ENCODE measurements around the gene YWHAE. TPM values are rescaled to one million over a fixed set of nuclear protein-coding genes. Genes with fewer than 3 reads are reported as not detected.

YWHAE gene
- total RNA-seq, 1 experiment from 2014 or later, result 1,404 TPM

DNA sequence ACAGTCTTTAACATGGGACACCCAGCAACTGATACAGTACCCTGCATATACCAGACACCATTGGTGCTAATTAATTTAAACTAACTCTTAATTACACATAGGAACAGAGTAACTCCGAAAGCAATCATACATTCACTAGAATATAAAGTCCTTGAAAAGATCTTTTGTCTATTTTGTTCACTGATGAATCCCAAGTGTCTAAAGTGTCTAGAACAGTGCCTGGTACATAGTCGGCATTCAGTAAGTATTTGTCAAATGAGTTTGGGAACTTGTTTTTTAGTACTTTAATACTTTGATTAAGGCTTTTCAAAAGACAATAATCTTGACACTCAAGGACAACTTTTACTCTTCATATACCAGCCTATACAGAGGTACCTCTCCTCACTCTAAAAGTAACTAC is 13.8 kb downstream of the YWHAE start:
- no TSS peak for BruUV-seq (replicated peaks)
- POLR2A ChIA-PET (ENCODE audit: low non-redundant PET), result no interaction called here
- intact Hi-C loops (cut with micrococcal nuclease; ENCODE audit: unreplicated experiment), result no loop called here
- no peaks in the 10 kb centered on the region for H3K9me3 ChIP-seq (ENCODE audit: low read depth, low read length, poor library complexity, severe bottlenecking)
- no peak overlapping the region for H3K4me3 ChIP-seq (ENCODE audit: low read depth, low read length, poor library complexity, severe bottlenecking)
- H3K4me1 ChIP-seq (ENCODE audit: insufficient read depth, low read length, poor library complexity, severe bottlenecking), result peaks cover 38% of the 10 kb centered on the region
- H3K36me3 ChIP-seq (ENCODE audit: insufficient read depth, low read length, poor library complexity, severe bottlenecking), result peaks cover 9% of the 10 kb centered on the region
- H3K27me3 ChIP-seq (replicated peaks; ENCODE audit: insufficient read depth, low read depth, low read length, poor library complexity), result no peaks in the 10 kb centered on the region
- no peak overlapping the region for H3K27ac ChIP-seq (ENCODE audit: low read depth, low read length, poor library complexity, severe bottlenecking)
- no peak for TF ChIP-seq EZH2 (IDR thresholded peaks at IDR 0.05; ENCODE audit: borderline replicate concordance, low read depth, low read length, poor library complexity, severe bottlenecking)
- TF ChIP-seq, protein P1, sequence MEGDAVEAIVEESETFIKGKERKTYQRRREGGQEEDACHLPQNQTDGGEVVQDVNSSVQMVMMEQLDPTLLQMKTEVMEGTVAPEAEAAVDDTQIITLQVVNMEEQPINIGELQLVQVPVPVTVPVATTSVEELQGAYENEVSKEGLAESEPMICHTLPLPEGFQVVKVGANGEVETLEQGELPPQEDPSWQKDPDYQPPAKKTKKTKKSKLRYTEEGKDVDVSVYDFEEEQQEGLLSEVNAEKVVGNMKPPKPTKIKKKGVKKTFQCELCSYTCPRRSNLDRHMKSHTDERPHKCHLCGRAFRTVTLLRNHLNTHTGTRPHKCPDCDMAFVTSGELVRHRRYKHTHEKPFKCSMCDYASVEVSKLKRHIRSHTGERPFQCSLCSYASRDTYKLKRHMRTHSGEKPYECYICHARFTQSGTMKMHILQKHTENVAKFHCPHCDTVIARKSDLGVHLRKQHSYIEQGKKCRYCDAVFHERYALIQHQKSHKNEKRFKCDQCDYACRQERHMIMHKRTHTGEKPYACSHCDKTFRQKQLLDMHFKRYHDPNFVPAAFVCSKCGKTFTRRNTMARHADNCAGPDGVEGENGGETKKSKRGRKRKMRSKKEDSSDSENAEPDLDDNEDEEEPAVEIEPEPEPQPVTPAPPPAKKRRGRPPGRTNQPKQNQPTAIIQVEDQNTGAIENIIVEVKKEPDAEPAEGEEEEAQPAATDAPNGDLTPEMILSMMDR (conservative IDR thresholded peaks at IDR 0.05; ENCODE audit: low read depth, low read length), result no peak
- CTCF ChIA-PET, result no interaction called here
- no peak for DNase-seq (ENCODE audit: low spot score)

- no peak overlapping the region for H3K4me3 ChIP-seq (ENCODE audit: low read depth, low read length, poor library complexity, severe bottlenecking)
- BruUV-seq (replicated peaks), result no TSS peak
- H3K36me3 ChIP-seq (ENCODE audit: insufficient read depth, low read length, poor library complexity, severe bottlenecking), result peaks cover 9% of the 10 kb centered on the region
- no peaks in the 10 kb centered on the region for H3K27me3 ChIP-seq (replicated peaks; ENCODE audit: insufficient read depth, low read depth, low read length, poor library complexity)
- H3K9me3 ChIP-seq (ENCODE audit: low read depth, low read length, poor library complexity, severe bottlenecking), result no peaks in the 10 kb centered on the region
- no peak overlapping the region for H3K27ac ChIP-seq (ENCODE audit: low read depth, low read length, poor library complexity, severe bottlenecking)
- DNase-seq (ENCODE audit: low spot score), result no peak
- intact Hi-C loops (cut with micrococcal nuclease; ENCODE audit: unreplicated experiment), result no loop called here
- peaks cover 38% of the 10 kb centered on the region for H3K4me1 ChIP-seq (ENCODE audit: insufficient read depth, low read length, poor library complexity, severe bottlenecking)
- POLR2A ChIA-PET (ENCODE audit: low non-redundant PET), result no interaction called here
- CTCF ChIA-PET, result no interaction called here
- TF ChIP-seq EZH2 (IDR thresholded peaks at IDR 0.05; ENCODE audit: borderline replicate concordance, low read depth, low read length, poor library complexity, severe bottlenecking), result no peak
- TF ChIP-seq, protein P1 (conservative IDR thresholded peaks at IDR 0.05; ENCODE audit: low read depth, low read length), result no peak
Observed at GRCh38 chr17:1385861-1386260, 14.2 kb downstream of the YWHAE start.

GRCh38 chr17:1384905-1385435 is 15.1 kb downstream of the YWHAE start:
- no peaks in the 10 kb centered on the region for H3K9me3 ChIP-seq (ENCODE audit: low read depth, low read length, poor library complexity, severe bottlenecking)
- intact Hi-C loops (cut with micrococcal nuclease; ENCODE audit: unreplicated experiment), result no loop called here
- CTCF ChIA-PET, result no interaction called here
- H3K4me1 ChIP-seq (ENCODE audit: insufficient read depth, low read length, poor library complexity, severe bottlenecking), result peaks cover 38% of the 10 kb centered on the region
- no peak overlapping the region for H3K27ac ChIP-seq (ENCODE audit: low read depth, low read length, poor library complexity, severe bottlenecking)
- H3K27me3 ChIP-seq (replicated peaks; ENCODE audit: insufficient read depth, low read depth, low read length, poor library complexity), result no peaks in the 10 kb centered on the region
- no TSS peak for BruUV-seq (replicated peaks)
- POLR2A ChIA-PET (ENCODE audit: low non-redundant PET), result no interaction called here
- peaks cover 9% of the 10 kb centered on the region for H3K36me3 ChIP-seq (ENCODE audit: insufficient read depth, low read length, poor library complexity, severe bottlenecking)
- TF ChIP-seq EZH2 (IDR thresholded peaks at IDR 0.05; ENCODE audit: borderline replicate concordance, low read depth, low read length, poor library complexity, severe bottlenecking), result no peak
- TF ChIP-seq, protein P1 (conservative IDR thresholded peaks at IDR 0.05; ENCODE audit: low read depth, low read length), result no peak
- no peak for DNase-seq (ENCODE audit: low spot score)
- H3K4me3 ChIP-seq (ENCODE audit: low read depth, low read length, poor library complexity, severe bottlenecking), result no peak overlapping the region

Measured in A673 (cell line).